CD4-positive, alpha-beta T cell treated with Interleukin-6 for 4 hours (primary cell): Measurements from ENCODE around the gene TOX2.

ENCODE experiments used
- DNase-seq: peaks from one replicate; pipeline ENCODE4 v3.0.0-alpha.2; 2020; ENCODE audit warnings: mixed read lengths

Gene TOX2

GRCh38 chr20:44004306-44004915 lies 89.8 kb downstream of the TOX2 start:
- no peak for DNase-seq

- DNase-seq, result no peak
Observed at GRCh38 chr20:44005661-44006060, 91.0 kb downstream of the TOX2 start.

GRCh38 chr20:44006126-44006525 lies 91.5 kb downstream of the TOX2 start:
- no peak for DNase-seq

GRCh38 chr20:44006578-44006977 lies 91.9 kb downstream of the TOX2 start:
- no peak for DNase-seq

- no peak for DNase-seq
Observed at GRCh38 chr20:44008806-44009678, 94.4 kb downstream of the TOX2 start.

GRCh38 chr20:44009679-44009992 lies 95.0 kb downstream of the TOX2 start:
- no peak for DNase-seq

- DNase-seq, result peak; percentile 17
Observed at GRCh38 chr20:44010162-44010704, 95.6 kb downstream of the TOX2 start.

GRCh38 chr20:44011251-44011940 lies 96.7 kb downstream of the TOX2 start:
- DNase-seq, result peak; percentile 33

GRCh38 chr20:44012466-44013226 lies 98.0 kb downstream of the TOX2 start:
- no peak for DNase-seq

- DNase-seq, result no peak
Observed at GRCh38 chr20:44014807-44015732, 100.4 kb downstream of the TOX2 start.

- DNase-seq, result no peak
Observed at GRCh38 chr20:44015733-44016103, 101.1 kb downstream of the TOX2 start.

- DNase-seq, result no peak
Observed at GRCh38 chr20:44016525-44016924, 101.9 kb downstream of the TOX2 start.

GRCh38 chr20:44017211-44017610 lies 102.6 kb downstream of the TOX2 start:
- no peak for DNase-seq

GRCh38 chr20:44017905-44018258 lies 103.2 kb downstream of the TOX2 start:
- DNase-seq, result no peak

- no peak for DNase-seq
Observed at GRCh38 chr20:44018259-44018941, 103.7 kb downstream of the TOX2 start.

GRCh38 chr20:44018942-44019637 lies 104.4 kb downstream of the TOX2 start:
- DNase-seq, result no peak

- peak; percentile 40 for DNase-seq
Observed at GRCh38 chr20:44019638-44020335, 105.1 kb downstream of the TOX2 start.

- no peak for DNase-seq
Observed at GRCh38 chr20:44020406-44021148, 105.9 kb downstream of the TOX2 start.

GRCh38 chr20:44021186-44021585 lies 106.5 kb downstream of the TOX2 start:
- DNase-seq, result no peak
